ENCODE data around the gene DSE. TPM values are rescaled to one million over a fixed set of nuclear protein-coding genes. Genes with fewer than 3 reads are reported as not detected.

Gene DSE
- total RNA-seq, 4 donors from 2014 or later: 12.6 to 71.8 (median 16.2) TPM

DNA sequence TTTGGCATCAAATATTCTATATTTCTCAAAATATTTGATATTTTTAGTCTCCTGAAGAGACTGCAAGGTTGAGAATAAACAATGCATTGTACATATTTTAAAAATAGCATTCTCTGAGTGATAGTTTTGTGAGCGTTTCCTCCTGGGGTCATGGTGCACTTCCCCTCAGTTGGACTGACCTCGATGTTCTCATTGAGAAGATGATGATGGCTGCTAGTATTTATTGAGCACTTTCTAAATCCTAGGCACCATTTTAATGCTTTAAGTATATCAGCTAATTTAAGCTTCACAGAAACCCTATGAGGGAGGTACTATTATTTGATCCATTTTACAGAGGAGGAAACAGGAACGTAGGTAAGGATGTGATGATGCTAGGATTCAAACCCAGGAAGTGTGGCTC, 18.2 kb downstream of the DSE start:
- DNase-seq: no peak
- peaks cover 0 to 10% (median 4%) of the 10 kb centered on the region in 4 donors for H3K4me1 ChIP-seq
- TF ChIP-seq CTCF (IDR thresholded peaks at IDR 0.05): no peak
- no peak for TF ChIP-seq POLR2A (IDR thresholded peaks at IDR 0.05)
- no peak overlapping the region for H3K4me3 ChIP-seq
- H3K9me3 ChIP-seq: no peaks in the 10 kb centered on the region
- peak overlapping the region in 2 of 4 donors; percentile 0 to 4 for H3K27ac ChIP-seq
- H3K27me3 ChIP-seq: no peaks in the 10 kb centered on the region
- no peaks in the 10 kb centered on the region for H3K36me3 ChIP-seq

DNA sequence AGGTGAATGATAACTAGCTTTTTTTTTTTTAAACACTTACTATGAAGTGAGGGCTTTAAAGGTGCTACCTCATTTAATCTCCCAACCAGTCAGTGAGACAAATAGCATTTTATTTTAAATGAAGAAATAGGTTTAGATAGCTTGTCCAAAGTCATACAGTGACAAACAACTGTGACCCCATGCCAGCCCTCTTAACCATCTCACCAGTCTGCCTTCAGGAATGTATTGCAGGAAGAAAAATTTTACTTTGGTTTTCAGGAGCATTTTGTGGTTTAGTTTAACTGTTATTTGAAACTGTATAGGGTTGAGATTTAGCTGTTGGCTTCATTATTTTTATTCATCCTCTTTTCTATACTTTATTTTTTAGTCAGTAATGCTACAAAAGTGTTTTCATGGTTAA, 18.6 kb downstream of the DSE start:
- H3K4me1 ChIP-seq: peaks cover 0 to 10% (median 4%) of the 10 kb centered on the region in 4 donors
- TF ChIP-seq POLR2A (IDR thresholded peaks at IDR 0.05): no peak
- no peak for TF ChIP-seq CTCF (IDR thresholded peaks at IDR 0.05)
- H3K4me3 ChIP-seq: no peak overlapping the region
- no peaks in the 10 kb centered on the region for H3K36me3 ChIP-seq
- H3K27me3 ChIP-seq: no peaks in the 10 kb centered on the region
- DNase-seq: no peak
- no peaks in the 10 kb centered on the region for H3K9me3 ChIP-seq
- H3K27ac ChIP-seq: peak overlapping the region in 2 of 4 donors; percentile 0 to 4

DNA sequence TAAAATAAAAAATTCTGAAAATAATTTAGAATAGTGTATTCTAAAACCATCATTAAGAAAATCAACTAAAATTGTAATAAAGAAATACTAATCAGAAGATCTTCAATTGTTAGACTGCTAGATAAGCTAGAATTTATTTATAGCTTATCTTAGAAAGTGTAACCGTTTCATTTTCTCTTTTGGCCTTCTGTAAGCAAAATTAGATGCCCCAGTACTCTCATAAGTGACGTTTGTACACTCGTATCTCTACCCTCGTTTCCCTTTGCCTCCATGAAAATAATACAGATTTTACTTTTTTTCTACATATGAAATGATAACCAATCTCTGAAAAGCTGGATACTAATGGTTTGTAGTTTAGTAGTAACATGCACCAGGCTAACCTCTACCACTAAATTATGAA, 19.8 kb downstream of the DSE start:
- H3K27ac ChIP-seq: no peak overlapping the region
- no peaks in the 10 kb centered on the region for H3K36me3 ChIP-seq
- peaks cover 0 to 10% (median 4%) of the 10 kb centered on the region in 4 donors for H3K4me1 ChIP-seq
- H3K27me3 ChIP-seq: no peaks in the 10 kb centered on the region
- no peaks in the 10 kb centered on the region for H3K9me3 ChIP-seq
- no peak for DNase-seq
- TF ChIP-seq POLR2A (IDR thresholded peaks at IDR 0.05) (no peak), CTCF (IDR thresholded peaks at IDR 0.05) (no peak)
- H3K4me3 ChIP-seq: no peak overlapping the region

- DNase-seq: no peak
- Histone ChIP-seq H3K36me3 (no peaks in the 10 kb centered on the region), H3K27me3 (no peaks in the 10 kb centered on the region), H3K9me3 (no peaks in the 10 kb centered on the region), H3K4me3 (no peak overlapping the region), H3K4me1 (peaks cover 0 to 8% (median 2%) of the 10 kb centered on the region in 4 donors), H3K27ac (peak overlapping the region; percentile 29 to 63 (median 46))
- TF ChIP-seq POLR2A (IDR thresholded peaks at IDR 0.05): no peak
These were observed 21.6 kb downstream of the DSE start for GRCh38 chr6:116392132-116393013.

- Histone ChIP-seq H3K4me3 (no peak overlapping the region), H3K27ac (peak overlapping the region in 2 of 4 donors; percentile 29 to 61)
These were observed 22.7 kb downstream of the DSE start for GRCh38 chr6:116393430-116393829.

More at GRCh38 chr6:116393430-116393829, 22.7 kb downstream of the DSE start:
- H3K36me3 ChIP-seq: no peaks in the 10 kb centered on the region
- TF ChIP-seq CTCF (IDR thresholded peaks at IDR 0.05): peak in 3 of 6 experiments; percentile 3 to 23 (median 15)
- no peak for TF ChIP-seq POLR2A (IDR thresholded peaks at IDR 0.05)
- H3K27me3 ChIP-seq: no peaks in the 10 kb centered on the region
- no peaks in the 10 kb centered on the region for H3K9me3 ChIP-seq
- H3K4me1 ChIP-seq: peaks cover 0 to 8% (median 2%) of the 10 kb centered on the region in 4 donors
- no peak for DNase-seq
